Bronchial epithelial cell (primary cell): Measurements from ENCODE around the gene EXOSC5. TPM values are rescaled to one million over a fixed set of nuclear protein-coding genes. Genes with fewer than 3 reads are reported as not detected.

Experiments used
- DNase-seq: peaks from one replicate; pipeline ENCODE4 v3.0.0-alpha.2; 2010; ENCODE audit warnings: low read depth
- FAIRE-seq: peaks from 2 replicates; lab custom pipeline; 2011; peaks lifted over from hg19 to GRCh38; lab: Jason Lieb, UNC
- H3K27me3 ChIP-seq: 2 replicates; pipeline ENCODE4 v1.5.1; 2011; ENCODE audit warnings: low read length; ENCODE audit not compliant: control insufficient read depth, insufficient read depth
- H3K36me3 ChIP-seq: 2 replicates; pipeline ENCODE4 v1.5.1; 2011; ENCODE audit warnings: low read length; ENCODE audit not compliant: control insufficient read depth, insufficient read depth
- H3K4me3 ChIP-seq: 2 replicates; pipeline ENCODE4 v1.5.1; 2011; ENCODE audit warnings: mild to moderate bottlenecking, low read depth, low read length, control low read depth
- CTCF ChIP-seq: IDR thresholded peaks from 2 replicates; pipeline ENCODE4 v1.5.1; 2011; ENCODE audit warnings: mild to moderate bottlenecking, moderate library complexity, low read length, control low read depth, inconsistent platforms; ENCODE audit not compliant: insufficient read depth, severe bottlenecking
- total RNA-seq: library from RNA; depleted of rRNA; stranded (reverse); fragments of >200 nt; gene quantifications from 2 replicates; pipeline ENCODE4 v1.2.1, GENCODE V29; 2014

The EXOSC5 gene
- total RNA-seq, 1 donor from 2014 or later = 58.4 TPM

GRCh38 chr19:41356984-41357739 lies 40.0 kb downstream of the EXOSC5 start:
- Histone ChIP-seq H3K36me3 (no peaks in the 10 kb centered on the region), H3K27me3 (no peaks in the 10 kb centered on the region), H3K4me3 (no peak overlapping the region)
- FAIRE-seq (no peak), DNase-seq (no peak)
- no peak for TF ChIP-seq CTCF

- TF ChIP-seq CTCF = no peak
- FAIRE-seq (no peak), DNase-seq (no peak)
- Histone ChIP-seq H3K4me3 (no peak overlapping the region), H3K36me3 (no peaks in the 10 kb centered on the region), H3K27me3 (no peaks in the 10 kb centered on the region)
These were observed 41.4 kb downstream of the EXOSC5 start for GRCh38 chr19:41355802-41356201.

- FAIRE-seq (no peak), DNase-seq (no peak)
- Histone ChIP-seq H3K4me3 (no peak overlapping the region), H3K27me3 (no peaks in the 10 kb centered on the region), H3K36me3 (no peaks in the 10 kb centered on the region)
- no peak for TF ChIP-seq CTCF
These were observed 42.1 kb downstream of the EXOSC5 start for GRCh38 chr19:41355035-41355434.

GRCh38 chr19:41354343-41354953 lies 42.7 kb downstream of the EXOSC5 start:
- DNase-seq = no peak
- no peak for FAIRE-seq
- Histone ChIP-seq H3K4me3 (peak overlapping the region; percentile 64), H3K36me3 (no peaks in the 10 kb centered on the region), H3K27me3 (no peaks in the 10 kb centered on the region)
- no peak for TF ChIP-seq CTCF

- Histone ChIP-seq H3K4me3 (peak within 1 kb of the TSS; percentile 64), H3K27me3 (no peaks in the 10 kb centered on the region), H3K36me3 (no peaks in the 10 kb centered on the region)
- TF ChIP-seq CTCF = peak; percentile 92
- DNase-seq (peak; percentile 55), FAIRE-seq (no peak)
These were observed 43.5 kb downstream of the EXOSC5 start, which contains the start of gene TGFB1 for GRCh38 chr19:41353466-41354342. TGFB1 (minus strand) TSS chr19:41353922; CDS start chr19:41353044, 878 bp downstream.
